Measurements from ENCODE around the gene EXOG.

EXOG gene

GRCh38 chr3:38549082-38549481, 52.9 kb downstream of the EXOG start:
- DNase-seq: no peak

DNA sequence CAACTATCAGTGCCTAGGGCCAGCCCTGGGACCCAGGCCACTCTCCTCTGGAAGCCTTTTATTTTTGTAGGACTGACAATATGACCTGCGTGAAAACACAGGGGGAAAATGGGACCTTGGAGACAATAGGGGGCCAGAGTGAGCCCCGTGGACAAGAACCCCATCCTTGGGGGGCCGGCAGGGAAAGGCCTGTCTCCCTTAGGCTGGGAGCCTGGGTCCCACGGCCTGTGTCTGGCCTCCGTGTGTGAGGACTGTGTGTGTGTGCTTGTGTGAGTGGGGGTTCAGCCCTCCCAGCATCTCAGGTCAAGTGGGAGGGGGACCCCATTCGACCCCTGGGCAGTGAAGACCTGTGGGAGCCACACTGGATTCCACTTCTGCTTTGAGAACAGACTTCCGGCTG, 53.3 kb downstream of the EXOG start:
- DNase-seq: no peak

GRCh38 chr3:38549957-38550840, 54.1 kb downstream of the EXOG start:
- no peak for DNase-seq

- no peak for DNase-seq
These were observed 55.1 kb downstream of the EXOG start for GRCh38 chr3:38551026-38551832.

DNA sequence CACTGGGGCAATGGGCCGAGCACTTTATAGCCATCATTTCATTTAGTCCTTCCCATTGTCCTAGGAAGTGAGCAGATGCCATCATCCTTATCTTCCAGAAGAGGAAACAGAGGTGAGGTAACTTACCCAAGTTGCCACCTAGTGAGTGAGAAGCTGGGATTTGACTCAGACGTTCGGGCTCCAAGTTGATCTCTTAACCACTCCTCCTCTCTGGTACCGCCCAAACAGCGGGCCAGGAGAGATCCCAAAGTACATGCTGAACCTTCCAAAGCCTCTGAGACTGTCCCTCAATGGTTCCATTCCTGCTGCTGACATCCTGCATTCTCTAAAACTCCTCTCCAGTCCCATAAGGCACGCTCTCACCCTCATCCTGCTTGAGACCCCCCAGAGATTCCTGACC, 56.2 kb downstream of the EXOG start:
- DNase-seq: no peak

DNA sequence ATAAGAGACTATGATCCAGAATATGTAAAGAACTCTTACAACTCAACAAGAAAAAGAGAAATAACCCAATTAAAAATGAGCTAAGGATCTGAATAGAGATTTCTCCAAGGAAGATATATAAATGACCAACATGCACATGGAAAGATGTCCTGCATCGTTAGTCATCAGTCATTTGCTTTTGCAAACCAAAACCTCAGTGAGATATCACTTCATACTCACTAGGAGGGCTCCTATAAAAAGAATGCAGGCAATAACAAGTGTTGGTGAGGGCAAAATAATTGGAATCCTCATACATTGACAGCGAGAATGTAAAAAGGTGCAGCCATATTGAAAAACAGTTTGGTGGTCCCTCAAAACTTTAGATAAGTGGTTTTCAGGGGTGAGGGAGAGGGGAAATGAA, 56.9 kb downstream of the EXOG start:
- DNase-seq: no peak

DNA sequence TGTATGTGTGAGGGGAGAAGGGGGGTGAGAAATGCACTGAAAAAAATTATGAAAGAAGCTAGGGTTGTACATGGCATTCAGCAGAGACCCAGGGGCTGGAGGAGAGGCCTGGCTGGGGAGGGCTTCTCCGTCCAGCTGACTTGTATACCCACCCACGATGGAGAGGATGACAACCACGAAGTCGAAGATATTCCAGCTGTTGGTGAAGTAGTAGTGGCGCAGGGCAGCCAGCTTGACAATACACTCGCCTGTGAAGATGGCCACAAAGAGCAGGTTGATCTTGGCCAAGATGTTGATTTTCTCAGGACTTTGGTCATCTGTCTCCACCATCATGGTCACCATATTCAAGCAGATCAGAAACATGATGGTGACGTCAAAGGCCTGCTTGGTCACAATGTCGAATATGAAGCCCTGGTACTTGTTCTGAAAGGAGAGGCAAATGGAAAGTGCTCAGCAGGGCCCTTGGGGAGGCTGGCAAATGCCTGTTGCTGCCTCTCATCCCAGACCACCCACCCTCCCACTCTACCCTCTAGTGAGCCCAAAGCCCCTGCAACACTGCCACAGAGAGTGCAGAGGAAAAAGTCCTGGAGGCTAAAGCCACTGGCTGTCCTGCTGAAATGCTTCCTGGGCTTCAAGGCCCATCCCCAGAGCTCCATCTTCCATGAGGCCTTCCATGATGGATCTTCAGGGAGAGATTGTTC, 58.1 kb downstream of the EXOG start:
- no peak for DNase-seq

- DNase-seq: no peak
These were observed 59.2 kb downstream of the EXOG start for GRCh38 chr3:38555149-38555840.

- DNase-seq: no peak
These were observed 59.8 kb downstream of the EXOG start for GRCh38 chr3:38555926-38556325.

GRCh38 chr3:38556640-38557358, 60.7 kb downstream of the EXOG start:
- DNase-seq: no peak

DNA sequence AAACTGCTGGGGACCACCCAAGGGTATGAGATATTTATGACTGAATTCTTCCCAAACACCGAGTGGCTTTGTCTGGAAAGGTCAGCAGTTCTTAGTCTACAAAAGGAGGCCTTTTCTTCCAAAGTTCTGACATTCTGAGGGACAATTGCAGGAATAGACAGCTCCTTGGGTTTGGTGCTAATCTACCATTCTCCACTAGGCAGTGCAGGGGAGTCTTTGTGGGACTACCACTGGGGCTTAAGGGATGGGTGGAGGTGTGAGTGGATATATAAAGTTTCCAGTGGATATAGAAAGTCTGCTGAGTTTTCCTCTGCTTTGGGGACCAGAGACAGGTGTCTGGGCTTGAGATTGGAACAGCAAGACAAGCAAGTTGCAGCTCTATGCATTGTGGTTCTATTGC, 62.7 kb downstream of the EXOG start:
- no peak for DNase-seq

GRCh38 chr3:38560284-38560683, 64.1 kb downstream of the EXOG start:
- DNase-seq: no peak

- DNase-seq: no peak
These were observed 65.0 kb downstream of the EXOG start for GRCh38 chr3:38560996-38561717.

- DNase-seq: no peak
These were observed 65.8 kb downstream of the EXOG start for GRCh38 chr3:38561746-38562466.

- no peak for DNase-seq
These were observed 66.4 kb downstream of the EXOG start for GRCh38 chr3:38562467-38562925.

DNA sequence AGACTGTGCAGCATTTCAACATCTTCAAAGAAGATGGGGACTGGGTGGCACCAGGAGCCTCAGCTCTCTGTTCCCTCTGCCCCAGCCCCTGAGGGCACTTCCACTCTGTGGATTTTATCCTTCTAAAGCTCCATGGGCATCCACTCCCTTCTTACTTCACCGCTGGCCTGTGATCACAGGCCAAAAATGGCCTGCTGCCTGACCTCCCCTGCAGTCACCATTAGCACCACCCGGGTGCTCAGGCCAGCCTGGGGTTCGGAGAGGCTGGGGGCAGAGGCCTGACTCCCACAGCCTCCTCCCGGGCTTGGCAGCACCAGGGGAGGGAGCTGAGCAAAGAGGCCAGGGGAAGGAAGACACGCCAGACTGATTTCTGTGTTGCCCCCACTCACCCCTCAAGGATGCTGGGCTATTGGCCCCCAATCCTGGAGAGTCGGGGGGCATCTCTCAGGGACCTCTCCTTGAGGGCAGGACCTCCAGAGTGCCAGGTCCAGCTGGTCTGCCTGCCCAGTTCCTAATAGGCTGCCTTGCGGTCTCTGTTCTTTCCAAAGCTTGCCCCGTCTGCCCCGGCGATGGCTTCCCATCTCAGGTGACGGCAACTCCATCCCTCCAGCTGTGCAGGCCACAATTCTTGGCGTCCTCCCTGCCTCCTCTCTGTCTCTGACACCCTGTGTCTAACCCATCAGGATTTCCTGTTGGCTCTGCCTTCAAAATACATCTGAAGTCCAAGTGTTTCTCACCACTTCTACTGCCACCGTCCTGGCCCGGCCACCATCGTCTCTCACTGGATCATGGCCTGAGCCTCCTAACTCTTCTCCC, 67.1 kb downstream of the EXOG start:
- no peak for DNase-seq

- DNase-seq: no peak
These were observed 67.7 kb downstream of the EXOG start for GRCh38 chr3:38563886-38564270.

DNA sequence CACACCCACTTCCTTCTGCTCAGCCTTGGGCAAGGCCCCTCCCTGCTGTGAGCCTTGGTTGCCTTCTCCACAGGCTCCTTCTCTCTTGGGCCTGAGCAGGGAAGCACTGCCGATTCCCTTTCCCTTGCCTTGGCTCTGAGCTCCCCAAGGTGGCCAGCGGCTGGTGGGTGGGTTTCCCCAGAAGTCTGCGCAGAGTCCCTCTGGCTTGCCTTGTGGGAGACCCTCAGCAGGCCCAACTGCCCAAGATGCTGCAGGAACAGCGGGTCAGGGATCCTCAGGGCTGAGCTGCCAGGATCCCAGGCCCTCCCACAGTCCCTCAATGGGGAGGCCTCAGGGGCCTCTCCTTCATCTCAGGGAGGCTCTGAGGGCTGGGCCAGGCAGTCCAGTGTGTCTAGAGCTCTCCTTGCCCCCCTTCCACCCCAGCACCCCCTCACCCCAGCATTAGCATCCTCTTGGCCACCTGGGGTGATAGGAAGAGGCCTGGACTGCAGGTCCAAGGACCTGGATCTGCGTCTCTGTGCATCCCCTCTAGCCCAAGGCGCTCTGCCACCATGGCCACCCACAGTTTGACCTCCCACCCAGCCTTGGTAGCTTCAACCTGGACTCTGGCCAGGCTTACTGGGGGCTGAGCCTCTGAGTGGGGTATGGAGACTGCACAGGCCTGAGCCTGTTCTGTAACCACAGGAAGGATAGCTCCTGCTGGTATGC, 68.6 kb downstream of the EXOG start:
- DNase-seq: no peak

Measured in GF-D8 (cell line).